Fibroblast of mammary gland (primary cell): ENCODE measurements around the gene ARHGAP15.

Source experiments
- DNase-seq: peaks from one replicate; pipeline ENCODE4 v3.0.0-alpha.2; 2010; ENCODE audit warnings: low read depth
- H3K4me3 ChIP-seq: 2 replicates; pipeline ENCODE4 v1.5.1; 2011; ENCODE audit warnings: low read depth, mild to moderate bottlenecking, low read length, moderate library complexity; ENCODE audit not compliant: control insufficient read depth
- TF ChIP-seq, protein P1 (sequence below): conservative IDR thresholded peaks from 2 replicates; pipeline ENCODE4 v1.5.1; 2011; ENCODE audit warnings: low read depth, low read length, inconsistent platforms; ENCODE audit not compliant: control insufficient read depth, insufficient read depth

The ARHGAP15 gene

GRCh38 chr2:143177096-143177786, 48.0 kb downstream of the ARHGAP15 start:
- H3K4me3 ChIP-seq, result no peak overlapping the region
- TF ChIP-seq, protein P1, sequence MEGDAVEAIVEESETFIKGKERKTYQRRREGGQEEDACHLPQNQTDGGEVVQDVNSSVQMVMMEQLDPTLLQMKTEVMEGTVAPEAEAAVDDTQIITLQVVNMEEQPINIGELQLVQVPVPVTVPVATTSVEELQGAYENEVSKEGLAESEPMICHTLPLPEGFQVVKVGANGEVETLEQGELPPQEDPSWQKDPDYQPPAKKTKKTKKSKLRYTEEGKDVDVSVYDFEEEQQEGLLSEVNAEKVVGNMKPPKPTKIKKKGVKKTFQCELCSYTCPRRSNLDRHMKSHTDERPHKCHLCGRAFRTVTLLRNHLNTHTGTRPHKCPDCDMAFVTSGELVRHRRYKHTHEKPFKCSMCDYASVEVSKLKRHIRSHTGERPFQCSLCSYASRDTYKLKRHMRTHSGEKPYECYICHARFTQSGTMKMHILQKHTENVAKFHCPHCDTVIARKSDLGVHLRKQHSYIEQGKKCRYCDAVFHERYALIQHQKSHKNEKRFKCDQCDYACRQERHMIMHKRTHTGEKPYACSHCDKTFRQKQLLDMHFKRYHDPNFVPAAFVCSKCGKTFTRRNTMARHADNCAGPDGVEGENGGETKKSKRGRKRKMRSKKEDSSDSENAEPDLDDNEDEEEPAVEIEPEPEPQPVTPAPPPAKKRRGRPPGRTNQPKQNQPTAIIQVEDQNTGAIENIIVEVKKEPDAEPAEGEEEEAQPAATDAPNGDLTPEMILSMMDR, result no peak
- no peak for DNase-seq

- TF ChIP-seq, protein P1, result no peak
Measured at GRCh38 chr2:143181494-143181893, 52.3 kb downstream of the ARHGAP15 start.

DNA sequence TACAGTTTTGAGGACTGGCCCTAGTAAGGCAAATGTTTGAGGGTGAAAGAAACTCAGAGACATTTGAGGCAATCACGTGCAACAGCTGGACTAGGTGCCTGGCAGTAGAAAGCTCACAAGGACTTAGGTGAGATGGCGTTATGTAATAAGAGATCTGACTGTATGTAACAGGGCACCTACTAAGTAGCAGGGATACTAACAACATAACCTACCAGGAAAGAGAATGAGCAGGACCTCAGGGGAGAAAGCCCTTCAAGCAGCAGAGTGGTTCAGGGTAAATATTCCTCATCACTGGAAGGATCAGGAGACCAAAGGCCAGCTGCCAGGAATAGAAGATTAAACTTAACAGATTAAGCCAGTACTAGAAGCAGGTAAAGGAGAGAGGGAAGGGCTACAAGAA, 53.4 kb downstream of the ARHGAP15 start:
- H3K4me3 ChIP-seq, result no peak overlapping the region
- TF ChIP-seq, protein P1, result no peak
- DNase-seq, result no peak

More at GRCh38 chr2:143181494-143181893, 52.3 kb downstream of the ARHGAP15 start:
- no peak for DNase-seq
- no peak overlapping the region for H3K4me3 ChIP-seq

DNA sequence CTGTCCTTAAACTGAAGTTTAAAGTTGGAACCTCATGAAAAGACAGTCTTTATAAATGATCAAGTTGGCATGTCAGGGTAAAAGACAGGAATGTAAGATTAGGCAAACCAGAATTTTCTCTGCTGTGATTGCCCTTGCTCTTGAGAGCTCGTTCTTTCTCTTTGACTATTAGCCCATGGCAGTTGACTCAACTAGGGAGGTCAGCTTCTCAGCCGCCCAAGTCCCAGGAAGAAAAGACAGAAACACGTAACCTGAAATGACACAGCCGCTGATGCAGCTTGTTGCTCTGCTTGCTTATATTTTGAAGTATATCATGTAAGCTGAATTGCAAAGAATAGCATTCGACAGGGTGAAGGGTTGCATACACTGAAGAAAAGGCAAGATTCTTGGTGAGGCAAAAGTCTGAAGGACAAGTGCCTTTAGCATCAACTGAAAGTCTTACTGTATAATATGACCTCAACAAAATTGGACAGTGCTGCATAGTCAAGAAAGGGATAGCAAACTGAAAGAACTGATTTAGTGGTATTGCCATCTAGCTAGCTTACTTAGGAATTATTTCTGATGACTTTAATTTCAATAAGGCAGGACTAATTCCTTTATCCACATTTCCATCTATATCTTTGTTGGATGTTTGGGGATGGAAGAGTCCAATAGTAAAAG, 54.7 kb downstream of the ARHGAP15 start:
- H3K4me3 ChIP-seq, result no peak overlapping the region
- DNase-seq, result no peak
- TF ChIP-seq, protein P1, result no peak

- DNase-seq, result no peak
- TF ChIP-seq, protein P1, result no peak
- H3K4me3 ChIP-seq, result no peak overlapping the region
Measured at GRCh38 chr2:143186876-143187275, 57.7 kb downstream of the ARHGAP15 start.

DNA sequence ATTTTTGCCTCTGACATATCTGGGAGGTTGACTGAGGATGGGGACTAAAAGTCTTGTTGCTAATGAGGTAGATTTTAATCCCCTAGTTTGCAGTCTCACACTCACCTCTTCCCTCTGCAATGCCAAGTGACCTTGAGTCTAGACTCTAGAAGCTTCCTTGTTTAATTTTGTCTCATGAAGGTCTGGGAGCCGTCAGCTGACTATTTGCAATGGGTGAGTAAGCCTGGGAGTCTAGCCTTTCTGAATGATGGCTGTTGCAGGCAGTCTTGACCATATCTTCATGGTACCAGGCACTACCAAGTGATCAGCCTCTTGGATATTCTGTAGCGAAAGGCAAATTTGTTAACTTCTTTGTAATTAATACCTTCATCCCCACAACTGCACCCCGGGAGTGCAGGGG, 61.2 kb downstream of the ARHGAP15 start:
- no peak for DNase-seq
- H3K4me3 ChIP-seq, result no peak overlapping the region

More for the DNA sequence above, 61.2 kb downstream of the ARHGAP15 start:
- TF ChIP-seq, protein P1, result no peak
